ENCODE results near the gene HOXD3.

The HOXD3 gene

GRCh38 chr2:176182671-176183070 is 25.6 kb downstream of the HOXD3 start:
- no peak for DNase-seq

GRCh38 chr2:176184749-176185148 is 27.6 kb downstream of the HOXD3 start:
- no peak for DNase-seq

GRCh38 chr2:176186024-176186423 is 28.9 kb downstream of the HOXD3 start:
- DNase-seq: no peak

GRCh38 chr2:176187200-176187898 is 30.2 kb downstream of the HOXD3 start:
- no peak for DNase-seq

GRCh38 chr2:176187899-176188773 is 31.0 kb downstream of the HOXD3 start, which contains the start of gene HOXD1:
HOXD1 (plus strand) TSS chr2:176188668; CDS start chr2:176188802, 134 bp downstream.
- DNase-seq: no peak

- no peak for DNase-seq
These were observed 31.9 kb downstream of the HOXD3 start for GRCh38 chr2:176188774-176189680.

- no peak for DNase-seq
These were observed 32.9 kb downstream of the HOXD3 start for GRCh38 chr2:176189681-176190641.

- DNase-seq: no peak
These were observed 35.2 kb downstream of the HOXD3 start for GRCh38 chr2:176192351-176192750.

- DNase-seq: no peak
These were observed 35.9 kb downstream of the HOXD3 start for GRCh38 chr2:176193048-176193447.

- no peak for DNase-seq
These were observed 42.8 kb downstream of the HOXD3 start for GRCh38 chr2:176199902-176200301.

GRCh38 chr2:176200971-176201370 is 43.9 kb downstream of the HOXD3 start:
- DNase-seq: no peak

GRCh38 chr2:176202491-176202890 is 45.4 kb downstream of the HOXD3 start:
- no peak for DNase-seq

- no peak for DNase-seq
These were observed 48.0 kb downstream of the HOXD3 start for GRCh38 chr2:176205126-176205525.

- DNase-seq: no peak
These were observed 49.0 kb downstream of the HOXD3 start for GRCh38 chr2:176206136-176206535.

GRCh38 chr2:176206682-176207081 is 49.6 kb downstream of the HOXD3 start:
- DNase-seq: no peak

GRCh38 chr2:176211110-176211509 is 54.0 kb downstream of the HOXD3 start:
- DNase-seq: no peak

- no peak for DNase-seq
These were observed 55.2 kb downstream of the HOXD3 start for GRCh38 chr2:176212276-176212675.

GRCh38 chr2:176213406-176213805 is 56.3 kb downstream of the HOXD3 start:
- DNase-seq: no peak
